Heart left ventricle (tissue), 16 donors: ENCODE data around the gene HK3. TPM values are rescaled to one million over a fixed set of nuclear protein-coding genes. Genes with fewer than 3 reads are reported as not detected.

Source experiments
- ATAC-seq, 4 donors: fragments of 200-7000 bp; cut with Tn5 transposase; one replicate each; pipeline ENCODE4 v1.9.1; 2020 to 2022; ENCODE audit warnings: moderate library complexity in 4 of 4, mild to moderate bottlenecking in 3 of 4, moderate number of reproducible peaks in 1 of 4
- DNase-seq, 5 donors: peaks; one replicate each; pipeline ENCODE4 v3.0.0-alpha.2; 2020
- H3K27ac ChIP-seq, 12 donors: fragments of 200-600 bp; sonication (generic) in 4 of 12; one replicate each; pipeline versions ENCODE4 v1.5.0 to v1.8.0; 2016 to 2022; ENCODE audit warnings: mild to moderate bottlenecking in 2 of 12
- H3K27me3 ChIP-seq, 9 donors: fragments of 200-600 bp; sonication (generic) in 2 of 9; one replicate each; pipeline versions ENCODE4 v1.5.1 to v1.8.0; 2016 to 2022; ENCODE audit warnings: mild to moderate bottlenecking in 3 of 9
- H3K36me3 ChIP-seq, 9 donors: fragments of 200-600 bp; sonication (generic) in 2 of 9; one replicate each; pipeline versions ENCODE4 v1.5.0 to v1.8.0; 2018 to 2022; ENCODE audit warnings: mild to moderate bottlenecking in 2 of 9
- H3K4me1 ChIP-seq, 12 donors: fragments of 200-600 bp; sonication (generic) in 4 of 12; one replicate each; pipeline versions ENCODE4 v1.5.0 to v1.8.0; 2016 to 2022; ENCODE audit warnings: mild to moderate bottlenecking in 3 of 12
- H3K4me3 ChIP-seq, 12 donors: fragments of 200-600 bp; sonication (generic) in 4 of 12; one replicate each; pipeline versions ENCODE4 v1.5.0 to v1.8.0; 2017 to 2022; ENCODE audit warnings: mild to moderate bottlenecking in 9 of 12, moderate library complexity in 4 of 12
- H3K9me3 ChIP-seq, 12 donors: fragments of 200-600 bp; sonication (generic) in 4 of 12; one replicate each; pipeline versions ENCODE4 v1.5.0 to v1.8.0; 2016 to 2022; ENCODE audit warnings: mild to moderate bottlenecking in 1 of 12
- CTCF ChIP-seq, 12 donors: fragments of 200-600 bp; sonication (generic) in 4 of 12; IDR thresholded peaks; one replicate each; pipeline versions ENCODE4 v1.5.0 to v1.8.0; 2018 to 2022; ENCODE audit warnings: antibody characterized with exemption in 12 of 12, mild to moderate bottlenecking in 5 of 12
- POLR2A ChIP-seq, 2 donors: fragments of 450-650 bp; IDR thresholded peaks; one replicate each; pipeline ENCODE4 v1.6.1; 2017; ENCODE audit warnings: antibody characterized with exemption in 2 of 2, mild to moderate bottlenecking in 2 of 2, moderate library complexity in 2 of 2
- WGBS, 4 donors: extraction: QIAGEN DNeasy Blood & Tissue Kit in 2 of 4; methylation state at CpG; one replicate each; pipeline versions ENCODE4 v1.1.5 to v1.1.7; 2013 to 2018; 5-methylcytosine and 5-hydroxymethylcytosine counted together
- intact Hi-C, 10 donors: fragments of 100-400 bp; cut with DNase I; formaldehyde crosslinking; loops; one replicate each; pipeline versions ENCODE4 v1.11.1 to v1.14.2; 2022
- polyA plus RNA-seq, 2 donors: library from polyadenylated mRNA; stranded (reverse); fragments of 200-250 nt; gene quantifications; one replicate each; pipeline ENCODE4 v1.2.3, GENCODE V29; 2013
- total RNA-seq, 9 donors: library from RNA; depleted of rRNA in 2 of 9; stranded (reverse); fragments of >200 nt in 2 of 9; fragmentation: NEBNext Ultra II Directional in 3 of 9; extraction: Animal tissue kit (Norgen Biotek cat#: 25700) in 3 of 9; gene quantifications; one replicate each; pipeline versions ENCODE4 v1.1.0 to v1.2.4, GENCODE V29; 2016 to 2023
- donor health status: ischemic (EF 13 %, LVEDD 7.1; RV severe dilation, severe dysfunction).
- donor health status: healthy with polysubstance abuse.
- donor health status: DM: no; HTN: yes; CAD: no.
- donor health status: DM: no; HTN: no; CAD: no.
- donor health status: ischemic (EF 25% LVEDD 6.9; RV normal size, moderate dysfunction).
- donor health status: ischemic (EF 25% LVEDD 5.7; RV mildly dilated, moderate dysfunction).
- donor health status: healthy.
- donor health status: DM: yes; HTN: yes; CAD: no.
- donor health status: ischemic (EF 35%, LVEDD 5.7; RV mildly dilated, moderate dysfunction).
- donor health status: nonischemic (EF 11% LVEDD 7.7; RV severe dilation, severe dysfunction).
- donor health status: DM: yes; HTN: yes; CAD: no.
- donor health status: PGD.
- donor health status: ischemic (EF 29% LVEDD 5.4; RV normal size, mild dysfunction).
- donor health status: nonischemic (EF 23%, LVEDD 6.1; RV moderate dilation, normal function).

HK3 gene
- total and polyA plus RNA-seq, 11 donors: 0.46 to 44.0 (median 2.5) TPM

GRCh38 chr5:176870110-176870591 is 29.0 kb downstream of the HK3 start:
- peak; percentile 10 to 67 (median 59) for ATAC-seq
- Histone ChIP-seq H3K9me3 (no peaks in the 10 kb centered on the region), H3K36me3 (no peaks in the 10 kb centered on the region), H3K27ac (no peak overlapping the region), H3K4me3 (no peak overlapping the region), H3K4me1 (no peaks in the 10 kb centered on the region), H3K27me3 (peaks cover 7 to 64% (median 24%) of the 10 kb centered on the region in 9 donors)
- no peak for TF ChIP-seq POLR2A (IDR thresholded peaks at IDR 0.05)
- peak in 11 of 12 donors; percentile 9 to 45 (median 31) for TF ChIP-seq CTCF (IDR thresholded peaks at IDR 0.05)
- 52 to 69% (median 55%) methylated on average over 10 to 17 of the region's 17 CpGs for WGBS, 4 donors
- intact Hi-C loops: no loop called here
- no peak for DNase-seq

- 75 to 89% (median 80%) methylated on average over 26 to 38 of the region's 38 CpGs for WGBS, 4 donors
- Histone ChIP-seq H3K27ac (no peak overlapping the region), H3K36me3 (no peaks in the 10 kb centered on the region), H3K4me3 (no peak overlapping the region), H3K27me3 (peaks cover 11 to 64% (median 21%) of the 10 kb centered on the region in 9 donors), H3K4me1 (no peaks in the 10 kb centered on the region), H3K9me3 (no peaks in the 10 kb centered on the region)
- ATAC-seq (peak in 1 of 4 donors; percentile 8), DNase-seq (no peak)
- TF ChIP-seq CTCF (IDR thresholded peaks at IDR 0.05): no peak
- no peak for TF ChIP-seq POLR2A (IDR thresholded peaks at IDR 0.05)
- intact Hi-C loops: no loop called here
These were observed 29.5 kb downstream of the HK3 start for GRCh38 chr5:176869501-176870109.

- Histone ChIP-seq H3K27me3 (peaks cover 12 to 64% (median 21%) of the 10 kb centered on the region in 9 donors), H3K4me1 (no peaks in the 10 kb centered on the region), H3K9me3 (no peaks in the 10 kb centered on the region), H3K4me3 (no peak overlapping the region), H3K36me3 (no peaks in the 10 kb centered on the region), H3K27ac (no peak overlapping the region)
- WGBS, 4 donors: 82 to 97% (median 91%) methylated on average over 5 to 20 of the region's 20 CpGs
- intact Hi-C loops: no loop called here
- DNase-seq (no peak), ATAC-seq (no peak)
- TF ChIP-seq POLR2A (IDR thresholded peaks at IDR 0.05): no peak
- no peak for TF ChIP-seq CTCF (IDR thresholded peaks at IDR 0.05)
These were observed 30.4 kb downstream of the HK3 start for GRCh38 chr5:176868731-176869130.

GRCh38 chr5:176868126-176868525 is 31.0 kb downstream of the HK3 start:
- Histone ChIP-seq H3K4me1 (no peaks in the 10 kb centered on the region), H3K9me3 (no peaks in the 10 kb centered on the region), H3K27ac (no peak overlapping the region), H3K27me3 (peaks cover 12 to 68% (median 21%) of the 10 kb centered on the region in 9 donors), H3K4me3 (no peak overlapping the region), H3K36me3 (no peaks in the 10 kb centered on the region)
- no peak for TF ChIP-seq CTCF (IDR thresholded peaks at IDR 0.05)
- TF ChIP-seq POLR2A (IDR thresholded peaks at IDR 0.05): no peak
- ATAC-seq: no peak
- no peak for DNase-seq
- intact Hi-C loops: no loop called here
- 77 to 88% (median 85%) methylated on average over 14 of the region's 14 CpGs for WGBS, 4 donors
